CD4-positive, alpha-beta T cell treated with Interleukin-17A for 4 hours (primary cell): ENCODE measurements around the gene HNRNPA2B1.
A peak's percentile ranks its signal among the peaks of the same experiment; 100 is the strongest.
"Not testable (repeated sequence)": the region's sequence is repeated elsewhere in the genome, so short reads cannot be mapped to it uniquely, and the experiment has no call there.

ENCODE experiments used
- DNase-seq: peaks from one replicate; pipeline ENCODE4 v3.0.0-alpha.2; 2020; ENCODE audit warnings: mixed read lengths

The HNRNPA2B1 gene

DNA sequence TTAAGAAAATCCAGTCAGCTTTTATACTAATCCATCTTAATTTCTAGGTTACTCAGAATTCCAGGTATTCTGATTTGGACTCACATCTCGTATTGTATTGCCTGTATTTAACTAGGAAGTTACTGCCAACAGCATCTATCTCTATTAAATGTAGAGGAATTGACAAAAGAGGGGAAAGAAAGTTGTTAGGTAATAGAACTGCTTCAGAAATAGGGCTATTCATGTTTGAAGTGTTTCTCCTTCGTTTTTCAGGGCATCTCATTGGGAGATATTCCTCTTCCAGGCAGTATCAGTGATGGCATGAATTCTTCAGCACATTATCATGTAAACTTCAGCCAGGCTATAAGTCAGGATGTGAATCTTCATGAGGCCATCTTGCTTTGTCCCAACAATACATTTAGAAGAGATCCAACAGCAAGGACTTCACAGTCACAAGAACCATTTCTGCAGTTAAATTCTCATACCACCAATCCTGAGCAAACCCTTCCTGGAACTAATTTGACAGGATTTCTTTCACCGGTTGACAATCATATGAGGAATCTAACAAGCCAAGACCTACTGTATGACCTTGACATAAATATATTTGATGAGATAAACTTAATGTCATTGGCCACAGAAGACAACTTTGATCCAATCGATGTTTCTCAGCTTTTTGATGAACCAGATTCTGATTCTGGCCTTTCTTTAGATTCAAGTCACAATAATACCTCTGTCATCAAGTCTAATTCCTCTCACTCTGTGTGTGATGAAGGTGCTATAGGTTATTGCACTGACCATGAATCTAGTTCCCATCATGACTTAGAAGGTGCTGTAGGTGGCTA is 16.1 kb downstream of the HNRNPA2B1 start:
- not testable (repeated sequence) for DNase-seq

DNA sequence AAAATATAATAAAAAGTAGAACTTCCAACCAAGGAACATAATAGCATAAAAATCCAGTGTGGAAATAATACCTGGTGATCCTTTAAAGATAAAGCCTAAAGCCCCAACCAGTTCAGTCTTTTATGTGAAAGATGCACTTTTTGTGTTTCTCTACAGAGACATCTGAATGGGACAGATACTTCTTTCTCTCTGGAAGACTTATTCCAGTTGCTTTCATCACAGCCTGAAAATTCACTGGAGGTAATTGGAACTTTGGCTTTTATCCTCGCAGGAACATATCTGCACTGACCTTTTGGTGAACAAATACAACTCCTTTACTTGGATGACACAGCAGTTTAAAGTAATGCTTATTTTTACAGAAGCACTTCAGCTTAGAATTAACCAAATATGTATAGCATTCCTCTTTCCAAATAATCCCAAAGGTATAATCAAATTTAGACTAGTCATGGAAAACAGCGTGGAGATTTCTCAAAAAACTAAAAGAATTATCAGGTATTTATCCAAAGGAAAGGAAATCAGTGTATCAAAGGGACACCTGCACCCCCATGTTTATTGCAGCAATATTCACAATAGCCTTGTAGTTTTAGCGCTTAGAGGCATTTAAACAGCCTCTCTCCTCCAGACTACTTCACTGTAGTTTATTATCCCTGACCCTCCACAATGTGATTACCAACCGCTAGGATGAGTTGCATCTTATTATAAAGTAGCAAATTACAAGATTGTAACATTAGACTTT is 16.8 kb downstream of the HNRNPA2B1 start:
- no peak for DNase-seq

DNA sequence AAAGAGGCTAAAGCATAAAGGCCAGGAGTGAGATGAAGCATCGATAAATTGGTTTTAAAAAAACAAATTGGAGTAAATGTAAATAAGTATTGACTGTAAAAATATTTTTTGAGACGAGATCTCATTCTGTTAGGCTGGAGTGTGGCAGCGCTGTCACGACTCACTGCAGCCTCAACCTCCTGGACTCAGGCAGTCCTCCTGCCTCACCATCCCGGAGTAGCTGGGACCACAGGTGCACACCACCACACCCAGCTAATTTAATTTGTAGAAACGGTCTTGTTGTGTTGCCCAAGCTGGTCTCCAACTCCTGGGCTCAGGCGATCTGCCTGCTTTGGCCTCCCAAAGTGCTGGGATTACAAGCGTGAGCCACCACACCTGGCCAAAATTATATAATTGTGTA is 17.8 kb downstream of the HNRNPA2B1 start:
- DNase-seq, result no peak

DNA sequence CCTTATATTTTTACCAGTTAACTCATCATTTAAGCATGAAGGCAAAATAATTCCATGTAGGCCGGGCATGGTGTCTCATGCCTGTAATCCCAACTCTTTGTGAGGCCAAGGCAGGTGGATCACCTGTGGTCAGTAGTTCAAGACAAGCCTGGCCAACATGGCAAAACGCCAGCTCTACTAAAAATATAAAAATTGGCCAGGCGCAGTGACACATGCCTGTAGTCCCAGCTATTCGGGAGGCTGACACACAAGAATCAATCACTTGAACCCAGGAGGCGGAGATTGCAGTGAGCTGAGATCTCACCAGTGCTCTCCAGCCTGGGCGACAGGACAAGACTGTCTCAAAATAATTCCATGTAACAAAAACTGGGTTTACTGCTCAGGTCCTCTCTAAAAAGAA is 18.3 kb downstream of the HNRNPA2B1 start:
- no peak for DNase-seq

DNA sequence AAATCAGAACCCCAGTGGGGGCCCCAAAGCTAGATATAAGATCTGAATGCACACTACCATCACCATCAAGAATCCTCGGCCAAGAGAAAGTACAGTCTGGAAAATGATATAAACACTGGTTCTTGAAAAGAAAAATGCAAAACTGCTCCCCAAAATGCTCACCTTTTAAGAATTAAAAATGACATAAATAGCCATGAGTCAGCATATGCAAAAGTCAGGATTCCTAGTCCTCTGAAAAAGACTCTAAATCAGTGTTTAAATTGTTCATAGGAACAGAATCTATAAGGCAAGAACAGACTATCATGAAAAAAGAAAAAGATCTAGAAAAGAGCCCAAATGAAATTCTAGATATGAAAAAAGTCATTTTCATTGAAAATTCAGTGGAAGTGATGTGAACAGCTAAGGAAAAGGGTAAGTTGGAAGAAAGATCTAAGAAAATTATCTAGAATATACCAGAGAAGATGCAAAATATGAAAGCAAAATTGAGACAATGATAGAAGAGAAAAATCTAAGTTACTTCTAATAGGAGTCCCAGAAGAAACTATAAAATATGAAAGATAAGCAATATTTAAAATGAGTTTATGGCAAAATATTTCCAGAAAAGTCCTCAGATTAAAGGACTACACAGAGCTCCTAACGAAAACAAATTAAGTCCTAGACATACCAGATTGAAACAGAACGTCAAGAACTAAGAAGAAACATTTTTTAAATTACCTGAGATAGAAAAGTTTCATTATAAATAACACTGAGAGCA is 18.9 kb downstream of the HNRNPA2B1 start:
- DNase-seq, result no peak

DNA sequence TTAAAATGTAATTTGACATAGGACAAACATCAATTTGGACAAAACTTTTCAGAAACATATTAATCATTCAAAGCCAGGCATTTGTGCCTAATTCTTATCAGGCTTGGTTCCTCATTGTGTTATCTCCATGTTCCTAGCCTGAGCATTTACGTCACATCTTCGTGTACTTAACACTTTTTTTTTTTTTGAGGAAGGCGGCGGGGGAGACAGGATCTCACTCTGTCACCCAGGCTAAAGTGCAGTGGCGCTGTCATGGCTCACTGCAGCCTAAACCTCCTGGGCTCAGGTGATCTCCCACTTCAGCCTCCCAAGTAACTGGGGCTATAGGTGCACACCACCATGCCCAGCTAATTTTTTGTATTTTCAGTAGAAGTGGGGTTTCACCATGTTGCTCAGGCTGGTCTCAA is 19.8 kb downstream of the HNRNPA2B1 start:
- DNase-seq, result no peak

DNA sequence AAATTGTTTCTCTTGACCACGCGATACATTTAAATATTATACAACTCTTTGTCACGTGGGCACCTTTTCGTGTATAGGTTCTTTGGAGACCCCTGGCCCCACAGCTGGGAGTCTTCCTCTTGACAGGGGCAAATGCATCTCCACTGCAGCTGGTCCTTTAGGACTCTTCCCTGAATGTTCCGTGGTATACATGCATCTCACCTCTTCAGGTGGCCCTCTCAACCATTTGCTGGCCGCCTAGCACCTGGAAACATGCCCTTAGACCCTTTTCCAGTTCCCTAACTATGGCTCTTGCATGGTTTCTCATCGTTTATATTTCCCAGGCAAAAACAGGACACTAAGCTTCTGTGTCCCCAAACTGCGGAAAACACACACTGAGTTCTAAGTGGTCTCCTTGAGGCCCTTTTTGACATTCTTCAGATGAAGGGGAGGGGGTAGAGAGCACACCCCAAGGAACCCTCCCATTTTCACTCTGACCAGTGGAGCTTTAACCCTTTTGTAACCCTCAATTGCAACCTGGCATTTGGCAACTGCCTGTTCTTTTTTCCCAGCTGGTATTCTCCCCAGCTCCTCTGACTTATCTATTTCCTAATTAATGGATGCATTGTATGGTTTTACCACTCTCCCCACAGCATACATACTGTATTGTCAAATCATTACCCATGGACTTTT is 20.6 kb downstream of the HNRNPA2B1 start:
- DNase-seq, result no peak

DNA sequence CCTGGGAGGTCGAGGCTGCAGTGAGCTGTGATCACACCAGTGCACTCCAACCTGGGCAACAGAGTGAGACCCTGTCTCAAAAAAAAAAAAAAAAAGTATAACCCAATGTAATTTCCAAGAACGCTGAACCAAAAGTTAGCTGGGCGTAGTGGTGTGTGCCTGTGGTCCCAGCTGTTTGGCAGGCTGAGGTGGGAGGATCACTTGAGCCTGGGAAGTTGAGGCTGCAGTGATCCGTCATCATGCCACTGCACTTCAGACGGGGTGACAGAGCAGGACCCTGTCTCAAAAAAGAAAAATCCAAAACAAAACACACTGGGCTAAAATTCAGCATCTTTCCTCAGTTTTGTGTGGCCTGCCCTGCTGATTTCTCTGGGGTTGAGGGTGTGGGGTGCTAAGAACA is 21.1 kb downstream of the HNRNPA2B1 start:
- no peak for DNase-seq

DNA sequence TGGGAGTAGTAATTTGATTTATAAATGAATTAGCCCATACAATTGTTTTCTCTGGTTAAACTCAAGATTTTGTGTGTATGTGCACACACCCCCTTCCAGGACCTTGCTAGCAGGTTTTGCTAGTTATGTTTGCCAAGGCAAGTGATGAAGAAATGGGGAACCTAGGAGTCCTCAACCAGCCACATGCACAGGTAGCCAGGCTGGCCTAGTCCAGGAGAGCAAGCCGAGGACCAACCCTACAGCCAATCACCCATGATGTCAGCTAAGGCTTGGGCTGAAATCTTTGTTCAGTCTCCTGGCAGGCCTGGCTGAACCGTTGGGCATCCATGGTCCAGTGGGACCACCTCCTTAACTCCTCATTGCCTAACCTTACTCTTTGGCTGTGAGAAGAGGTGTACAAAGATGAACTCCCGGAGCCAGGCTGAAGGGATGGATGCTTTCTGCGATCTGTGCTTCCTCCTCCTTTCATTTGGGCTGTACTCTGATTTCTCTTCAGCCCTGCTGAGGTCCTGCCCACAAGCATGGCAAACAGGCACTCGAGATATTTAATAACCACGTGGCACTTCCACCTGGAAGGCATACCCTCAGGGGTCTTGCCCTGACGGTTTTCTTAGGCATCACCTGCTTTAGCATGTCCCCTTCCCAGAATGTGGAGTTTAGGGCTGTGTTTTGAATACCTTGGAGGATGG is 22.1 kb downstream of the HNRNPA2B1 start:
- DNase-seq, result no peak

DNA sequence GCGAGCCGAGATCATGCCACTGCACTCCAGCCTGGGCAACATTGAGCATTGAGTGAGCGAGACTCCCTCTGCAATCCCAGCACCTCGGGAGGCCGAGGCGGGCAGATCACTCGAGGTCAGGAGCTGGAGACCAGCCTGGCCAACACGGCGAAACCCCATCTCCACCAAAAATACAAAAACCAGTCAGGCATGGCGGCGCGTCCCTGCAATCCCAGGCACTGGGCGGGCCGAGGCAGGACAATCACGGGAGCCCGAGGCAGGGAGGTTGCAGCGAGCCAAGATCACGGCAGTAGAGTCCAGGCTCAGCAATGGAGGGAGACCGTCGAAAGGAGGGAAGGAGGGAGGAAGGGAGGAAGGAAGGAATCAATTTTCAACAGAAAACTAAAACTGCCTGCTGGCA is 23.3 kb downstream of the HNRNPA2B1 start:
- not testable (repeated sequence) for DNase-seq

DNA sequence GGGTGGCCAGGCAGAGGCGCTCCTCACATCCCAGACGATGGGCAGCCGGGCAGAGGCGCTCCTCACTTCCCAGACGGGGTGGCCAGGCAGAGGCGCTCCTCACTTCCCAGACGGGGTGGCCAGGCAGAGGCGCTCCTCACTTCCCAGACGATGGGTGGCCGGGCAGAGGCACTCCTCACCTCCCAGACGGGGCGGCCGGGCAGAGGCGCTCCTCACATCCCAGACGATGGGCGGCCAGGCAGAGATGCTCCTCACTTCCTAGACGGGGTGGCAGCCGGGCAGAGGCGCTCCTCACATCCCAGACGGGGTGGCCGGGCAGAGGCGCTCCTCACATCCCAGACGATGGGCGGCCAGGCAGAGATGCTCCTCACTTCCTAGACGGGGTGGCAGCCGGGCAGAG is 23.9 kb downstream of the HNRNPA2B1 start:
- DNase-seq, result not testable (repeated sequence)

DNA sequence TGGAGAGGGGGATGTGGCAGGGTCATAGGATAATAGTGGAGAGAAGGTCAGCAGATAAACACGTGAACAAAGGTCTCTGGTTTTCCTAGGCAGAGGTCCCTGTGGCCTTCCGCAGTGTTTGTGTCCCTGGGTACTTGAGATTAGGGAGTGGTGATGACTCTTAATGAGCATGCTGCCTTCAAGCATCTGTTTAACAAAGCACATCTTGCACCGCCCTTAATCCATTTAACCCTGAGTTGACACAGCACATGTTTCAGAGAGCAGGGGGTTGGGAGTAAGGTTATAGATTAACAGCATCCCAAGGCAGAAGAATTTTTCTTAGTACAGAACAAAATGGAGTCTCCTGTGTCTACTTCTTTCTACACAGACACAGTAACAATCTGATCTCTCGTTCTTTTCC is 24.6 kb downstream of the HNRNPA2B1 start:
- DNase-seq, result not testable (repeated sequence)

DNA sequence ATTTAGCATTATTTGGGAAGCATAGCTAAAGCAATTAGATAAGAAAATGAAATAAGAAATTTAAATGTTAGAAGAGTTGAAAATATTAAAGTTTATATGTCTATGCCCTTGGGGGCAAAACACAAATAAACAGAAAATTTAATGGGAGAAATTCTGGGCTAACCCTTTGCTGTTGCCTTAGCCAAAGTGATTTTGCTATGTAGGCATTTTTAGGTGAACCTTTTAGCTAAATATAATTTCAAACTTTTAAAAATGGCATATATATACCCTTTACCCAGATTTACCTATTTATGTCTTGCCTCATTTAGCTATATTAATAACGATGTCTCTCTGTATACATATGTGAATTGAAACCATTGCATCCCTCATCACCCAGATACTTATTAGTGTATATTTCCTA is 28.5 kb downstream of the HNRNPA2B1 start:
- no peak for DNase-seq

DNA sequence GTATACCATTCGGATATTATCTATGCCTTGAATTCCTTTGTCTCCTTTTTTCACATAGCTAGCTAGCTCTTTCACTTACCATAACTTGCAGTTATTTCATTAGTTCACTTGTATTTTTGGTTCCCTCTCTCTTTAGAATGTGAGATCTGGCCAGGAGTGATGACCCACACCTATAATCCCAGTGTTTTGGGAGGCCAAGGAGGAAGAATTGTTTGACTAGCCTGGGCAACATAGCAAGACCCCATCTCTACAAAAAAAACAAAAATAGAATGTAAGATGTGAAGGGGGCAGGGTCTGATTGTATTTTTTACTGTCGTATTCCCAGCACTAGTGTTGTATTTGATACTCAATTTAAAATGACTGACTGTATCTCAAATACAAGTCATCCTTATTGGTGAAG is 28.9 kb downstream of the HNRNPA2B1 start:
- no peak for DNase-seq

DNA sequence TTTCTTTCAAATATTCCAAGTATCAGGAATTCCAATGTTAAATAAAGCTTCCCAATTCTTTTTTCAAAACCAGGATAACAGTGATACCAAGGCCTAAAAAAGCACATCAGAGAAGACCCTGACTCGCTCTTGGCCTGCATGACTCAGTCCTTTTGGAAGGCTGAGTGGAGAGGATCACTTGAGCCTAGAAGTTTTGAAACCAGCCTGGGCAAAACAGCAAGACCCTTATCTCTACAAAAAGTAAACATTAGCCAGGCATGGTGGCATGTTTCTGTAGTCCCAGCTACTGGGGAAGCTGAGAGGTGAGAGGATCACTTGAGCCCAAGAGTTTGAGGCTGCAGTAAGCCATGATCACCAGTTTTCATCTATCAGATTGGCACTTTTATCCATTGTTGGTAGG is 29.9 kb downstream of the HNRNPA2B1 start:
- no peak for DNase-seq

DNA sequence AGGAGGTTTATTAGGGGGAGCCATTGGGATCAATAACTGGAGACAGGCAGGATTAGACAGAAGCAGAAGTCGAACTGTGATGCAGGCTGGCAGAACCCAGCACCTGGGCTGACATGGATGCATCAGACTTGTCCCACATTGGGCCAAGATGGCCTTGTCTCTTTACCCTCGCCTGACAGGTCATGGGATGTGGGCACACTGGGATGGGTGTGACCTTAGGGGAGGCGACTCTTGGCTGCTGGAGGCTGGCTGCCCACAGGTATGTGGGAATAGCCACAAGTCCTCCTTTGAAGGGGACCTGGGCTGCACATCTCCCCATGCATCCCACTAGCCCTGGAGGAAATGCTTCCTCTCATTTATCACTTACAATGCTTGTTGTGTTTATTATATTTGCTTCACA is 31.3 kb downstream of the HNRNPA2B1 start:
- DNase-seq, result no peak

DNA sequence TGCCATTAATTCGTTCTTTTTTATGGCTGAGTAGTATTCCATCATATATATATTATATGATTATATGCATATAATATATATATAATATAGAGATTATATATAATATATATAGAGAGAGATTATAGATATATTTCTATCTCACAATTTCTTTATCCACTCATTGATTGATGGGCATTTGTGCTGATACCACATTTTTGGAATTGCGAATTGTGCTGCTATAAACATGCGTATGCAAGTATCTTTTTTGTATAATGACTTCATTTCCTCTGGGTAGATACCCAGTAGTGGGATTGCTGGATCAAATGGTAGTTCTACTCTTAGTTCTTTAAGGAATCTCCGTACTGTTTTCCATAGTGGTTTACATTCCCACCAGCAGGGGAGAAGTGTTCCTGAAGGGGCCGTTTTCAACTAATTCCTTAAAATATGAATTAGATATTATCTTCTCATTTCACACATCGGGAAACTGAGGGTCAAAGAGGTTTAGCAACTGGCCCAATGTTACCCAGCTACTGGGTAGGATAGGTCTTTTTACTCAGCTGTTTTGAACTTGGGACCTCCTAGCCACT is 32.0 kb downstream of the HNRNPA2B1 start:
- no peak for DNase-seq

DNA sequence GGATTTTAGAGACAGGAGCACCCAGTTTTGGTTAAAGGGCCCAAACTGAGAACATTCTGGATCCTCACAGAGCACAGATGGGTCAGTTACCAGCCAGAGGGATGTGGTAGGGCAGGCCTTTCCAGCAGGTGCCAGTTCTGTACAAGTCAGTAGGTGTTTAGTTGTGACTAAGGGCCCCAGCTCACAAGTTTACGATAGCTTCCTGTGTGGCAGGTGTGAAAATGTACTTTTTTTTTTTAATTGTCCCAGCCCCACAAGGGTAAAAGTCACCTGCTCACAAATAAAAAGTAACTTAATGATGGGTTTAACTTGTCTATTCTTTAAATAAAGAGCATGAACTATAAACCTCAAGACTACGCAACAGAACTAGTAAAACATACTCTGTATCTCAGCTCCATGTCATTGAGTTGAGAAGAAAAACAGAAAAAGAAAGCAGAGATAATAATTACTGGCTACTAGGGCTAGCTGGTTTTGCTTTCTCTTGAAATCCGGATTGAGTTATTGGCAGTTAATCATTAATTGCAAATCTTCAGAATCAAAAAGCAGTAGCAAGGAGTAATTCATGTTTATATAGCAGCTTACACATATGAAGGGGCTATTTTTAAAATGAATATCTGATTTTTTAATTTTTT is 33.1 kb downstream of the HNRNPA2B1 start:
- peak; percentile 49 for DNase-seq

DNA sequence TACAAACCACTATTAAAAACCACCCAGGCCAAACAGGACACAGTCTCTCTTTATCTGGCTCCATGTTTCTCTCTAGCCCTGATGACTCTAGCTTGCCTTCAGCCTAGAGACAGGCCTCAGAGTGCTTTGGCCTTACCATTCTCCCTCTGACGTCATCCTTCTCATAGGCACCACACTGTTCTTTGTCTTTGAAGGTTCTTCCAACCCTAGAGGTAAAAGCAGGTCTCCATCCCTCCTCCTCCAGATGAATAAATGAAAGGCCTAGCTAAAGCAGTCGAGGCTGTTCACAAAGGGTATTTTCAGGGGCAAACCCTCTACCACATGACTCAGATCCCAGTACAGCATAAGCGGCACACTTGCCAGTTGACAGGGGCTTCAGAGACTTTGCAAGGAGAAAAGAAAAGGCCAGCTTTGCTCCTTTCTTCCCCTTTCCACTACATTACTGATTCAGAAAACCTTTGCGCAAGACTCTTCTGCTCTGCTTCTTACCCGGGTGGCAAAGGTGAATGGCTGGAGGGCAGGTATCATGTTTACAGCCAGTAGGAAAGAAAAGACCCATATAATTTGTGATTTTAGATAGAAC is 33.8 kb downstream of the HNRNPA2B1 start:
- DNase-seq, result no peak

DNA sequence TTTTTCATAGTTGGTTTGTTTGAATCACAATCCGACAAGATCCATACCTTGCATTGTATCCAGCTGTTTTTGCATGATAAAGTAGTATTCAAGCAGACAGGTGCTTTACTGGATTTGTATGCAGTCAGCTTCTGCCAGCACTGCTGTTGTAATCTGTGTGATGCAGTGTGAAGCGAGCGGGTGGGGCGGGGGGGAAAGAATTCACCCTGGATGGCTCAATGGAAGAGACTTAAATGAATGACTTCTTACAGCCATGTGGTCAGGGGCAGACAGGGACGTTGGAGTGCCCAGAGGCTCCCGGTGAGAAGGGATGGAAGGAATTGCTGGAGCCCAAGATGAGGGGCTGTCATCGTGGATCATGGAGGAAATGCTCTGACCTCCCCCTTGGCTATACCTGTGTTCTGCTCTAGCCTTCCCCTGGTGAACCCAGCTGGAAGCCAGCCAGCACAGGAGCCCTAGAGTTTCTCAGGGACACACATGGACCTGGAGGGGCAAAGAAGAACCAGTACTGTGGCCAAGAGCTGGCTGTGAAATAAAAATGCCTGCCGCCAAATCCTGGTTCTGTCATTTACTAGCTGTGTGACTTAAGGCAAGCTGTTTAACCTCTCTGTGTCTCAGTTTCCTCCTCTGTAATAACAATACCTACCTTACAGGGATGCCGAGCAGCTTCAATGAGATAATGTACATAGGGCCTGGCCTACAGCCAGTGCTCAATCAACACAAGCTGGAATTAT is 34.4 kb downstream of the HNRNPA2B1 start:
- no peak for DNase-seq
